T follicular helper cell (primary cell): ENCODE data around the gene AADAC.
"Not testable (repeated sequence)": the region's sequence is repeated elsewhere in the genome, so short reads cannot be mapped to it uniquely, and the experiment has no call there.

Source experiments
- DNase-seq: peaks from one replicate; pipeline ENCODE4 v3.0.0-alpha.2; 2020; ENCODE audit warnings: low read depth

AADAC gene

DNA sequence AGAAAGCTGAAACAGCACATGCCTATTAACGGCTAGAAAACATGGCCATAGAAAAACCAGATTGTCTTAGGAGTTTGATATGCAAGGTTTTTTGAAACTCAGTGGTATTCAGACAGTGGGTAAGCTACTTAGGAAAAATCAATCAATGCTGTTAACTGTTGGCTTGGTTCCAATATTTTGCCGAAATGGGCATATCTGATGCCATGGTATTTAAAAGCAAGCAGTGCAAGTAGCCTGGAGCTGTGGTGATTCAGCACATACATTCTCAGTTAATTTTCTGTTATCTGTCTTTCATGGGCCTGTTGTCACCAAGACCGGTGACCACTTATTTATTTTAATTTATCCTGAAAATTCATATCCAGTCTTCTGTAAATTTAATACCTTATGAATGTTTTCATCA is 42.2 kb downstream of the AADAC start:
- no peak for DNase-seq

- no peak for DNase-seq
Observed at GRCh38 chr3:151856641-151857040, 42.7 kb downstream of the AADAC start.

DNA sequence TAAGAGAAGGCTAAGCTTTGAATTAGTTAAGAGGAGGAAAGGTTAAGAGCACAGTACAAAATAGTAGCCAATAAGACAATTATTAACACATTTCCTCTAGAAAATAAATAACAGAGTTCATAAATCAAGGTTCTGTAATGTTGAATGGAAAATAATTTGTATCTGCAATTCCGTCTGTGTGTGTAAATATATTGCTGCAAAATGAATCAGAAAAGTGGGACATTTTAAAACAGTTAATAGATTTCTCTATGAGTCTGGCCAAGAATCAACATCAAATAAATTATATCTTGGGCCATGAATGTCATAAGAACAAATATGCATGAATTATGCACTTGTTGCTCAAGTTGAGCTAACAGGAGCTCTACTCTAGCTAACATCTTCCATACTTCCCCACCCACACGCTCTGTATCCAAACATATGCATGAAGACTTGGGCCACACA is 45.3 kb downstream of the AADAC start:
- DNase-seq = no peak

DNA sequence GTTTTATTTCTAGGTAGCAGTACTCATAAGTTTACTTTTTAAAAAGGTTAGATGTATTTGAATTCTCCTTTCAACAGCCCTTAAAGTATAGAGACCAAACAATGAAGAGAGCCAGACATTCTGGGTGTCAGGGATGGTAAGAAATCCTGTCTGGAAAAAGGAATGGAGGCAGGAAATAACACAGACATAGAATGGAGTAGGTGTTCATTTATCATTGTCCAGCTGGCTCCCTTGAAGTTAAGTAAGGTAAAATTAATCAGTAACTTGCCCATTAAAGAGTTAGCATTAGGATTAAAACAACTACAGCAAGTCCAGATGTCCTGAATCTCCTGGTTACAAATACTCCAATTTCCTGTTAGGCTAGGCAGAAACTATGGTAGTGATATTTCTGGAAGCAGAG is 46.0 kb downstream of the AADAC start:
- no peak for DNase-seq

DNA sequence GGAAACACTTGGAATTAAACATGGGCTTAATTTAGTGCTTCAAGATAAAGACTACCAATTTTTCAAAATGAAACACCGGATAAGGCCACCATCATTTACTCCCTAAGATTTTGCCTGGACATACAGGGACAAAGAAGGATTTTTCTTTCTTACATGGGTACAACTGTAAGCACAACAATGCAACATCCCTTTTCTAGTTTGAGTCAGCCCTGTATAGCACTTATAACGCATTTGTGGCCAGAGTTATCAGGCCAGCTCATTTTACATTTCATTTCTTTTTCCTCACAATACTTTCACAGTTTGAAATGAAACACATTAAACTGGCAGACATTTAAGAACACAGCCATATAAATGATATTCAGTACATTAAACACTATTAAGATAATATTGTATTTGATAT is 49.7 kb downstream of the AADAC start:
- no peak for DNase-seq

GRCh38 chr3:151864423-151865101 is 50.6 kb downstream of the AADAC start:
- DNase-seq = no peak

DNA sequence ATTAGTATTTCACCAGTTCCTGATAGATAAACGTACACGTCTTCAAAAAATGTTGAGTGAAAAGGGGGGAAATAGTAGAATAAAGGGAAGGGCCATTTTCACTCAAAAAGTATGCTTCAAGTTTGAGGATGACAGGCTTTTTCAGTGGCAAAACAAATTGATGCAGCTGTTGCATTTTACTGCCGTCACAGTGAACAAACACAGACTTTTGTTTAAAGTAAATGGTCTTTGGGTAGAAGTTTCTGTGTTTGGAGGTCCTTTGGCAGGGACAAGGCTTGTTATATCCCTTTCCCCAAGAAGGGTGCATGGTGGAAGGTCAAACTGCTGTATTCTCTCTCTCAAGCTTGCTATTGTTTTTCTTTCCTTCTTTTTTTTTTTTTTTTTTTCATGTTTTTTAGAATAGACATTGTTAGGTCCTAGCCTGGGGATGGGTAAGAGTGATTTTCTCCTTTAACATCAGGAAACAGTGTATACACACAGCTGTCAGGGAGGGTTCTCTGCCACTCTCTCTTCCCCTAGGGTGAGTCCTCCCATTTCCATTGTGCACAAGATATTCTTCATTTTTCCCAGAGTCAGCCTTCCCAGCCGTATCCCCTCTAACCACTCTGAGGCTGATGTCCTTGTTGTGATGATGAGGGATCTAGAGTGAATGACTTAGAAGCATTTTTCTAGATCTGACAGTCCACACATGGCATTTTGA is 52.9 kb downstream of the AADAC start:
- DNase-seq = no peak

DNA sequence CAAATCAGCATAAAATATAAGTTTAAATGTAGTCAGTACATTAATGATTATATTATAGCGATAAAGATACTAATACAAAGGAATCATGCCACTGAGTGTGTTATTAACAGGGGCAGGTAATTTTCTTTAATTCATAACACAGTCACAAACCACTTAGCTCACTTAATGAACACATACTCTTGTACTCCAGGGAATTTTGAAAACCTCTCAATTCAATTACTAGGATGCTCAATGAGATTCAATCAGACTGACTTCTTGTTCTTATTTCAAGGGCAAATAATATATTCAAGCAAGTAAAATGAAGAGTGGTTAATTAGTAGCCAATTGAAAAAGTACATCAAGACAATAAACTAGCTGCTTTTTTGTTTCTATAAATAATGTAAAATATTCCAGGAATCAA is 53.8 kb downstream of the AADAC start:
- DNase-seq = no peak

- DNase-seq = no peak
Observed at GRCh38 chr3:151869181-151869580, 55.3 kb downstream of the AADAC start.

DNA sequence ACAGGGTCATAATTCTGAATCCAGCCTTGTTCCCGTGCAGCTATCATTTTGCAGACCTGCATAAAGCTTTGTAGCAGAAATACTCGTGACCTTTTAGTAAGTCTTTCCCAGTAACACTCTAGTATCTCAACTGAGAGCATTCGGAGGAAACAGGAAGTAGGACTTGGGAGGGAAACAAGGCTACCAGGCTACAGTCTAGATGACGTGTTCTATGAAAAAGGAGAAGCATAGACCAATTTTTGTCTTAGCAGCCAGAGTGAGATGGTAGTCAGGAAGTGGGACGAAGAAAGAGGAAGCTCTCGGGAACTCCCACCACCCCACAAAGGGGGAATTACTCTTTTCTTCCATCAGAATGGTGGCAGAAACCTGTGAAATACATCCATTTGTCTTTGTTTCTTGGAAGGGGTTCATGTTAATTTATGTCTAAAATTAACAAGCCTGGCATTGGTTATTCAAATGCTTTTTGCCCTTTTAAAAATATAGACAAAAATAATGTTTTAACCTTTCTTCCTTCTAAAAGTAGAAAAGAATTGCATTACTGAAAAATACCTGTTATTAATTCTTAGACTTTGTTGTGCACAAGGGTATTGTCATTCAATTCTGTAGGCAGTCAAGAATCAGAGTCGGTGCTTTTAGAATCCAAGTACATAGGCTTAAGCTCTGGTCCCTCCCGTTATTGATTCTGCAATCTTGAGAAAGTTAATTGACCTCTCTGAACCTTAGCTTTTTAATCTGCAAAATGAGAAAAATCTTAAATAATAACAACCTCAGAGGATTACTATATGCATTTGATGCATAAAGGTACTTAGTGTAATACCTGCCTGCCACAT is 57.9 kb downstream of the AADAC start:
- DNase-seq = no peak

- DNase-seq = no peak
Observed at GRCh38 chr3:151873398-151873797, 59.5 kb downstream of the AADAC start, which contains the start of gene SUCNR1. TSS of gene SUCNR1 (plus strand) at chr3:151873643. CDS start at chr3:151879893, 6,250 bp downstream.

DNA sequence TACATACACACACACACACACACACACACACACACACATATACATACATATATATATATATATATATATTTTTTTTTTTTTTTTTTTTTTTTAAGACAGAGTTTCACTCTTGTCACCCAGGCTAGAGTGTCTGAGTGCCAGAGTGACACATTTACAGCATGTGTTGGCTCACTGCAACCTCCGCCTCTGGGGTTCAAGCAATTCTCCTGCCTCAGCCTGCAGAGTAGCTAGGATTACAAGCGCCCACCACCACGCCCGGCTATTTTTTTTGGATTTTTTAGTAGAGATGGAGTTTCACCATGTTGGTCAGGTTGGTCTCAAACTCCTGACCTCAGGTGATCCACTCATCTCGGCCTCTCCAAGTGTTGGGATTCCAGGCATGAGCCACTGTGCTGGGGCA is 60.2 kb downstream of the AADAC start:
- not testable (repeated sequence) for DNase-seq

DNA sequence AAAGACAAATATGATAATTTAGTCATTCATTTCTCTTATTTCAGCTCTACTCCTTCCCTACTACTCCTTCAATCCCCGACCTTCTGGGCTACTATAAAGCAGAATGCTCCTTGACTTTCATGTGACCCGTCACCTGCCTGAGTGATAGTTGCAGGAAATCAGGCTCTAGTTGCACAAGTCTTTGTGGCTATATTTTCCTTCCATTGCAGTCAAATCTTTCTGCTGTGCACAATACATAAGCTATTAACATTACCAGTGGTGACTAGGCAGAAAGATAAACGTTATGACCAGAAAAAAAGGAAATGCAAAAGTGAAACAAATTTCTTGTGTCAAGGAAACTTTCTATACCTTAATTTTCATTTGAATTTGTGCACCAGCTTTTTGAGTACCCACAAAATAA is 61.8 kb downstream of the AADAC start:
- no peak for DNase-seq

- no peak for DNase-seq
Observed at GRCh38 chr3:151877269-151877668, 63.4 kb downstream of the AADAC start.
